Ovary (tissue), 9 donors: ENCODE measurements around the gene SH2D4B. TPM values are rescaled to one million over a fixed set of nuclear protein-coding genes. Genes with fewer than 3 reads are reported as not detected.

Experiments
- DNase-seq, 5 donors: peaks; one replicate each; pipeline ENCODE4 v3.0.0-alpha.2; 2019 to 2020
- H3K27ac ChIP-seq, 2 donors: fragments of 200-600 bp; one replicate each; pipeline versions ENCODE4 v1.5.1 to v1.8.0; 2019 to 2022
- H3K27me3 ChIP-seq: fragments of 200-600 bp; one replicate; pipeline ENCODE4 v1.8.0; 2022
- H3K36me3 ChIP-seq: fragments of 200-600 bp; sonication (generic); one replicate; pipeline ENCODE4 v1.5.1; 2019
- H3K4me1 ChIP-seq: one replicate; pipeline ENCODE4 v1.8.1; 2013; ENCODE audit warnings: mild to moderate bottlenecking, moderate library complexity; ENCODE audit not compliant: insufficient read depth
- H3K4me3 ChIP-seq: fragments of 200-600 bp; sonication (generic); one replicate; pipeline ENCODE4 v1.5.1; 2017
- H3K9me3 ChIP-seq, 2 donors: fragments of 200-600 bp in 1 of 2; sonication (generic) in 1 of 2; one replicate each; pipeline versions ENCODE4 v1.5.1 to v1.8.1; 2013 to 2019; ENCODE audit warnings: mild to moderate bottlenecking in 1 of 2, moderate library complexity in 1 of 2
- EP300 ChIP-seq: sonication (generic); formaldehyde crosslinking; IDR thresholded peaks from one replicate; pipeline ENCODE4 v1.6.1; 2017; ENCODE audit warnings: antibody characterized with exemption
- POLR2A ChIP-seq: fragments of 450-650 bp; IDR thresholded peaks from one replicate; pipeline ENCODE4 v1.6.1; 2017; ENCODE audit warnings: antibody characterized with exemption, mild to moderate bottlenecking, moderate library complexity
- WGBS, 3 donors: extraction: QIAGEN DNeasy Blood & Tissue Kit in 1 of 3; methylation state at CpG; one replicate each; pipeline versions ENCODE4 v1.1.5 to v1.1.7; 2013 to 2017; 5-methylcytosine and 5-hydroxymethylcytosine counted together
- intact Hi-C, 4 donors: fragments of 100-400 bp; cut with DNase I; formaldehyde crosslinking; loops; one replicate each; pipeline versions ENCODE4 v1.11.0 to v1.15.1; 2022 to 2023
- polyA plus RNA-seq, 2 donors: library from polyadenylated mRNA; stranded (reverse); fragments of 200-250 nt in 1 of 2; fragments of 350-450 nt in 1 of 2; fragmentation: Illumina TruSeq in 1 of 2; extraction: RNeasy Lipid Tissue Mini Kit (QIAGEN cat#74804) in 1 of 2; gene quantifications; one replicate each; pipeline ENCODE4 v1.2.3, GENCODE V29; 2013 to 2014
- total RNA-seq, 7 donors: library from RNA; depleted of rRNA in 2 of 7; stranded (reverse); fragments of >200 nt in 2 of 7; fragmentation: NEBNext Ultra II Directional in 3 of 7; extraction: Animal tissue kit (Norgen Biotek cat#: 25700) in 3 of 7; gene quantifications; one replicate each; pipeline versions ENCODE4 v1.1.0 to v1.2.4, GENCODE V29; 2016 to 2023
- TF ChIP-seq, protein P1 (sequence below), 3 donors: fragments of 450-650 bp in 2 of 3; fragments of 200-600 bp in 1 of 3; IDR thresholded peaks; one replicate each; pipeline versions ENCODE4 v1.5.1 to v1.8.0; 2016 to 2022; ENCODE audit warnings: antibody characterized with exemption in 3 of 3, mild to moderate bottlenecking in 1 of 3
- donor health status: DM: no; HTN: no; CAD: no; lungs with moderate emphysema.
- donor health status: DM: no; HTN: no; CAD: no.
- donor health status: Bipolar disorder and iron deficiency.
- donor health status: DM: yes; HTN: yes; CAD: no.
- donor health status: DM: no; HTN: no; CAD: no.
- donor health status: DM: yes; HTN: yes; CAD: no.

Gene SH2D4B
- total and polyA plus RNA-seq, 9 donors, result 0.05 to 0.53 (median 0.10) TPM; not detected in 5

DNA sequence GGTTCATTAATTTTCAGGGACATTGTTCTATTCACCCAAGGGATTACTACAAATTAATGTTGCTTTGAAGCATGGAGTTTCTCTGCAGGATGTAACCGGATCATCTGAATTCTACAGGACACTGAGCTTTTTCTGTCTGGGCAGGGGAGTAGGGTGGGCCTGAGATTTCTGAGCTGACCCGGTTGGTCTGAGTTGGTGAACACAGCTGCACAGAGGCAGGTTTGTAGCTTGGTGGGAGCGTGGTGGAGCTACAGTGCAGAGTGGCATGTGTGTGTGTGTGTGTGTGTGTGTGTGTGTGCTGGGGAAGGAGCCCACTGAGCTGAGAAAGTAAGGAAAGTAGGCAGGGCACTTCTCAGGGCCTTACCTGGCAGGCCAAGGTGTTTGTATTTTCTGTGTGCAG, 62.6 kb downstream of the SH2D4B start:
- Histone ChIP-seq H3K4me3 (no peak overlapping the region), H3K27ac (no peak overlapping the region), H3K9me3 (no peaks in the 10 kb centered on the region), H3K36me3 (no peaks in the 10 kb centered on the region), H3K27me3 (no peaks in the 10 kb centered on the region), H3K4me1 (no peaks in the 10 kb centered on the region)
- TF ChIP-seq EP300 (no peak), POLR2A (no peak)
- TF ChIP-seq, protein P1, sequence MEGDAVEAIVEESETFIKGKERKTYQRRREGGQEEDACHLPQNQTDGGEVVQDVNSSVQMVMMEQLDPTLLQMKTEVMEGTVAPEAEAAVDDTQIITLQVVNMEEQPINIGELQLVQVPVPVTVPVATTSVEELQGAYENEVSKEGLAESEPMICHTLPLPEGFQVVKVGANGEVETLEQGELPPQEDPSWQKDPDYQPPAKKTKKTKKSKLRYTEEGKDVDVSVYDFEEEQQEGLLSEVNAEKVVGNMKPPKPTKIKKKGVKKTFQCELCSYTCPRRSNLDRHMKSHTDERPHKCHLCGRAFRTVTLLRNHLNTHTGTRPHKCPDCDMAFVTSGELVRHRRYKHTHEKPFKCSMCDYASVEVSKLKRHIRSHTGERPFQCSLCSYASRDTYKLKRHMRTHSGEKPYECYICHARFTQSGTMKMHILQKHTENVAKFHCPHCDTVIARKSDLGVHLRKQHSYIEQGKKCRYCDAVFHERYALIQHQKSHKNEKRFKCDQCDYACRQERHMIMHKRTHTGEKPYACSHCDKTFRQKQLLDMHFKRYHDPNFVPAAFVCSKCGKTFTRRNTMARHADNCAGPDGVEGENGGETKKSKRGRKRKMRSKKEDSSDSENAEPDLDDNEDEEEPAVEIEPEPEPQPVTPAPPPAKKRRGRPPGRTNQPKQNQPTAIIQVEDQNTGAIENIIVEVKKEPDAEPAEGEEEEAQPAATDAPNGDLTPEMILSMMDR (IDR thresholded peaks at IDR 0.05), result no peak
- 65 to 79% (median 69%) methylated on average over 3 of the region's 3 CpGs for WGBS, 3 donors
- intact Hi-C loops, result no loop called here
- no peak for DNase-seq

DNA sequence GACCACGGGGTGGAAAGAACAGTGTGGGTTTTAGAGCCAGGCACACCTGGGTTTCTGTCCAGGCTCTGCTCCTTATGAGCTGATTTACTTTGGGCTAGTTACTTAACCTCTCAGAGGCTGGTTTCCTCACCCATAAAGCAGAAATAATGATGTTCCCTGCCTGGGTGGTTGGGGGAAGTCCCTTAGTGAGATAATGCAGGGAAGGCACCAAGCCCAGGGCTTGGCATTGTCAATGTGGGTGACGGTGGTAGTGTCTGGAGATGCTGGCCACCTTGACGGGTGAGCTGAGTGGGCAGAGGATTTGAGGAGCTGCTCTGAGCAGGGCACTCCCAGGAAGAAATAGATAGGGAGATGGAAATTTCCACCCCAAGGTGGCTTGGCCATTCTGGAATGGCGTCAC, 65.2 kb downstream of the SH2D4B start:
- TF ChIP-seq, protein P1 (IDR thresholded peaks at IDR 0.05), result no peak
- TF ChIP-seq EP300 (no peak), POLR2A (no peak)
- WGBS, 3 donors, result 93 to 95% (median 93%) methylated on average over 4 of the region's 4 CpGs
- H3K4me3 ChIP-seq, result no peak overlapping the region
- intact Hi-C loops, result no loop called here
- H3K27ac ChIP-seq, result no peak overlapping the region
- H3K36me3 ChIP-seq, result no peaks in the 10 kb centered on the region
- no peaks in the 10 kb centered on the region for H3K4me1 ChIP-seq
- H3K9me3 ChIP-seq, result no peaks in the 10 kb centered on the region
- no peaks in the 10 kb centered on the region for H3K27me3 ChIP-seq
- DNase-seq, result no peak

DNA sequence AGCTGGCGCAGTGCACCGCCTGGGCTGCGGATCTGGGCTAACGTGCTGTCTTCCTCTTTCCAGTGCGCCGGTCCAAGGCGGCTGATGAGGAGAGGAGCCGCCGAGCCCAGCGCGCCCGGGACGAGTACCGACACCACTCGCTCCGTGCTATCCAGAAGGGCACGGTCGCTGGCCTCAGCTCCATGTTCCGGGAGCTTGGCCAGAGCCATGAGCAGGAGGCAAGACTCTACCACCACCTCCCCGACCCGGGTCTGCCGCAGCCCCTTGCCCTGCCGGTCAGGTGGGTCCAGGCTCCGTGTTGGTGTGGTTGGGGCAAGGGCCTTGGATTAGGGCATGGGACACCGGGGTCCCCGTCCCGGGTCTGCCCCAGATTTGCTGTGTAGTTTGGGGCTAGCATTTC, 65.8 kb downstream of the SH2D4B start:
- H3K4me1 ChIP-seq, result no peaks in the 10 kb centered on the region
- WGBS, 3 donors, result 92 to 96% (median 94%) methylated on average over 27 of the region's 27 CpGs
- no peaks in the 10 kb centered on the region for H3K36me3 ChIP-seq
- no peaks in the 10 kb centered on the region for H3K27me3 ChIP-seq
- H3K27ac ChIP-seq, result no peak overlapping the region
- TF ChIP-seq, protein P1 (IDR thresholded peaks at IDR 0.05), result no peak
- no peak for TF ChIP-seq EP300
- TF ChIP-seq POLR2A, result no peak
- intact Hi-C loops, result no loop called here
- no peak overlapping the region for H3K4me3 ChIP-seq
- no peaks in the 10 kb centered on the region for H3K9me3 ChIP-seq
- DNase-seq, result no peak

DNA sequence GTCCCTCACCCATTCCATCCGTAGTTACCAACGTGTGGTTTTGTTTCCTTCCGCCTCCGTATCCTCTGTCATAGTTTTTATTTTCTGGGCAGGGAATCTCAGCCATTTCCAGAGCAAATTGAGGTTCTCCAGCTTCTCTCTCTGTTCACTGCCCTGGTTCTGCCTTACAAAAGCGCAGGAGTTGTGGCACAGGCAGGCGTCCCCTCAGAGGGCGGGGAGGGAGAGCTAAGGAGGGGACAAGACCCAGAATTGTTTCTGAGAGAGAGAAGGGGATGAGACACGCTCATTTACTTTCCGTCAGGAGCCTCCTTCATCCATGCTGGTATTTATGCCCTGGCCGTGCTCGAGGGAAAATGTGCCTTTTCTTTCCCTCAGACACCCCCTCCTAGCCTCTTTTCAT, 71.0 kb downstream of the SH2D4B start:
- H3K27ac ChIP-seq, result no peak overlapping the region
- WGBS, 3 donors, result 68 to 83% (median 70%) methylated on average over 11 of the region's 11 CpGs
- DNase-seq, result no peak
- no peaks in the 10 kb centered on the region for H3K4me1 ChIP-seq
- H3K36me3 ChIP-seq, result no peaks in the 10 kb centered on the region
- no peak for TF ChIP-seq EP300
- TF ChIP-seq, protein P1 (IDR thresholded peaks at IDR 0.05), result no peak
- no peak for TF ChIP-seq POLR2A
- no peaks in the 10 kb centered on the region for H3K9me3 ChIP-seq
- no peak overlapping the region for H3K4me3 ChIP-seq
- no peaks in the 10 kb centered on the region for H3K27me3 ChIP-seq
- intact Hi-C loops, result no loop called here

DNA sequence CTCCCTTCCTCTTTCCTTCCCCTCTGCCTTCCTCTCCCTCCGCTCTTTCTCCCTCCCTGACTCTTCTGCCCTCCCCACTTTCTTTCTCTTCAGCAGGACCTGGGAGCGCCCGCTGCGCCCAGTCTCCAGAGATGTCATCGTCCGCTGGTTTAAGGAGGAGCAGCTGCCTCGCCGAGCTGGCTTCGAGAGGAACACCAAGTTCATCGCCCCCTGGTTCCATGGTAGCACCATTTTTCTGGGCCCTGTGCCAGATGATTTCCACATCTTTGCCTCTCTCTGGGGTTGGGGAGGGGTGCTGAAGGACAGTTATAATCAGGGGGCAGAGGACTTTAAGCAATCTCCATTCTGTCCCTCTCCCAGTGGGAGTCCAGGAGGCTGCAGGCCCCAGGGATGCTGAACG, 71.6 kb downstream of the SH2D4B start:
- DNase-seq, result no peak
- H3K4me1 ChIP-seq, result no peaks in the 10 kb centered on the region
- H3K36me3 ChIP-seq, result no peaks in the 10 kb centered on the region
- WGBS, 3 donors, result 86 to 92% (median 87%) methylated on average over 11 of the region's 11 CpGs
- H3K4me3 ChIP-seq, result no peak overlapping the region
- TF ChIP-seq POLR2A (no peak), EP300 (no peak)
- TF ChIP-seq, protein P1 (IDR thresholded peaks at IDR 0.05), result no peak
- no peak overlapping the region for H3K27ac ChIP-seq
- intact Hi-C loops, result no loop called here
- no peaks in the 10 kb centered on the region for H3K27me3 ChIP-seq
- no peaks in the 10 kb centered on the region for H3K9me3 ChIP-seq
